GM12892 (cell line): ENCODE data around the gene CABLES1.

Experiments used
- DNase-seq: peaks from one replicate; pipeline ENCODE4 v3.0.0; 2011; ENCODE audit not compliant: insufficient read length
- FAIRE-seq: peaks from 2 replicates; lab custom pipeline; 2011; peaks lifted over from hg19 to GRCh38; lab: Jason Lieb, UNC
- POLR2A ChIP-seq: IDR thresholded peaks from 2 replicates; pipeline ENCODE4 v1.6.1; 2011; ENCODE audit warnings: low read depth, low read length, control low read depth
- POLR2AphosphoS5 ChIP-seq: IDR thresholded peaks from 2 replicates; pipeline ENCODE4 v1.6.1; 2011; ENCODE audit warnings: low read depth, low read length, control low read depth
- TAF1 ChIP-seq: IDR thresholded peaks from 2 replicates; pipeline ENCODE4 v1.6.1; 2011; ENCODE audit warnings: low read depth, mild to moderate bottlenecking, control low read depth, low read length, borderline replicate concordance

CABLES1 gene

DNA sequence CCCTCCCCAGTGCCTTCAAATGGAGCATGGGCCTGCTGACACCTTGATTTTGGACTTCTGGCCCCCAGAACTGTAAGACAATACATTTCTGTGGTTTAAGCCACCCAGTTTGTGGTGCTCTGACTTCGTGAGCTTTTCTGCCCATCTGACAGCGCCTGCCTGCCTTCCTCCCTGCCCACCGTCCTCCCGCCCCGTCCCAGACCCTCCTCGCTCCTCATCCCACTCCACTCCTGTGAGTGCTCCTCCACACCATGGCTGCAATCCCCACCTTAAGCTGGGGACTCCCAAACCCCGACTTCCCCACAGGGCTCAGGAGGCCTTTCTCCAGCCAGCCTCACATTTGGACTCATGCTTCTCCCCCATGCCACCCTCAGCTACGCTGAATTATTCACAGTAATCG, 70.7 kb downstream of the CABLES1 start:
- FAIRE-seq (no peak), DNase-seq (no peak)
- TF ChIP-seq POLR2AphosphoS5 (no peak), TAF1 (no peak), POLR2A (no peak)

DNA sequence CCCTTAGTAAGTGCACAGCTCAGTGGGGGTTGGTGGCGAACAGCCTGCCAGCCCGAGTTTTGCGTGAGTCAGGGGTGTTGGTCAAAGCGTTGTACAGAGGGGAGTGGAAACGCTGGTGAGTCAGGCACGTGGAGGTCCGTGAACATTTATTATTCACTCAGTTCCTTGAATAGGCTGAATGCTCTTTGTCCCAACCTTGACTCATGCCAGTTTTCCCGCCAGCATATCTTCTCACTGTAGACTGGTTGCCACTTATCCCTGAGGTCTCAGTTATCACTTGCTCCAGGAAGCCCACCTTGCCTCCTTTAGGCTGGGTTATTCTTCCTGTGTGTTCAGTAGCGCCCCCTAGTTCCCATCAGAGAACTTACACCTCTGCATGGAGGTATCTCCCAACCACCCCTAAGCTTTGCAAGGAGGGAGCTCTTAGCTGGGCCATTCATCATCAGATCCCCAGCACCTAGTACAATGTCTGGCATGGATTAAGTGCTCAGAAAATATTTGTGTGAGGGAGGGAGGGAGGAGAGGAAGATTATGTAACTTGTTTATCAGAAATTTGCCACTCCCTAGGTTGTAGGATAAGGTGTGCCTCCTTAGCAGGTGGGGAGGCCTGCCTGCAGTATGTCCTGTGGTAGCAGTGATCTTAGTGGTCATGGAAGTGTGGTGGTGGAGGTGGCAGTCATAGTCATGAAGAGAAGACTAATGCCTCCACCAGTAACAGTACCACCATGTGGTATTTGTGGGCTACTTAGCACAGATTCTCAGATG, 72.1 kb downstream of the CABLES1 start:
- no peak for FAIRE-seq
- TF ChIP-seq TAF1 (no peak), POLR2AphosphoS5 (no peak), POLR2A (no peak)

DNA sequence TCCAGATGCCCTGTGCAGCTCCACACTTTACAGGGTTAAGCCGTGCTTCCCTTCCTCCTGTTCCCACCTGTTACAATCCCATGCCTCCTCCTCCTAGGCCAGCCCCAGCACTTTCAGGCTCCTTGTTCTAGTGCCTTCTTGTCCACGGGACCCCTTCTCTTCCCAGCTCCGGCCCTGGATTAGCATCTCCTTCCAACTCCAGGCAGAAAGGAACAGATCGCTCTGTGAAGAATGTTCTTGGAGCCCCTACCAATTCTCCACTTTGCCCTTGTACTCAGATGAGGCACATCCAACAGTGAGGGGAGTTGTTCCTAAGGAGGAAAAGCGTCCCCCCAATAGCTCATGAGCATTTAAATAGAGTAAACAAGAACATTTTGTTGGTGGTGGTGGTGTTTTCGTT, 72.7 kb downstream of the CABLES1 start:
- DNase-seq (no peak), FAIRE-seq (no peak)
- TF ChIP-seq TAF1 (no peak), POLR2AphosphoS5 (no peak), POLR2A (no peak)

More for the DNA sequence above, 72.1 kb downstream of the CABLES1 start:
- DNase-seq: no peak

DNA sequence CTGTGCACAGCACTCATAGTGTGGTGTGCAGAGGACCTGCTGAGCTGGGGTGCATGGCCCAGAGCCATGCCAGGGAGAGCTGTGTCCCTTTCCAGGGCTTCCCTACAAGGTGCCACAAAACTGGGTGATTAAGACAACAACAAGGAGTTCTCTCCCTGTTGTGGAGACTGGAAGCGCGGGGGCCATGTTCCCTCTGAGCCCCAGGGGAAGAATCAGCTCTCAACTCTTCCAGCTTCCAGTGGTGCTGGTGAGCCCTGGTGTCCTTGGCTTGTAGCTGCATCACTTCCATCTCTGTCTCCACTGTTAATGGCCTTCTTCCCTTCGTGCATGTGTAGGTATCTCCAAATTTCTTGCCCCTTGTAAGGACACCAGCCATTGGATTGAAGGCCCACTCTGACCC, 73.3 kb downstream of the CABLES1 start:
- no peak for DNase-seq
- no peak for TF ChIP-seq POLR2AphosphoS5
- no peak for TF ChIP-seq TAF1
- TF ChIP-seq POLR2A: no peak
- no peak for FAIRE-seq

DNA sequence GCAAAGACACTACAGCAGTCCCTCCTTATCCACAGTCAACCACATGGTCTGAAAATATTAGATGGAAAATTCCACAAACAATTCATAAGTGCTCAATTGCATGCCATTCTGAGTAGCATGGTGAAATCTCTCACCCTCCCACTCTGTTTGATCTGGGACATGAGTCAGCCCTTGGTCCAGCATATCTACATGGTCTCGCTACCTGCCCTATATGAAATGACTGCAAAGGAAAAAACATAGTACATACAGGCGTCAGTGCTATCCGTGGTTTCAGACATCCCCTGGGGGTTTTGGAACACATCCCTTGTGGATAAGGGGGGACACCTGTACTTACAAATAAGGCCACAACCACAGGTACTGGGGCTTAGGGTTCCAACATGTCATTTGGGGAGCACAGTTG, 73.7 kb downstream of the CABLES1 start:
- no peak for TF ChIP-seq POLR2AphosphoS5
- TF ChIP-seq POLR2A: no peak
- no peak for TF ChIP-seq TAF1
- FAIRE-seq (no peak), DNase-seq (no peak)

DNA sequence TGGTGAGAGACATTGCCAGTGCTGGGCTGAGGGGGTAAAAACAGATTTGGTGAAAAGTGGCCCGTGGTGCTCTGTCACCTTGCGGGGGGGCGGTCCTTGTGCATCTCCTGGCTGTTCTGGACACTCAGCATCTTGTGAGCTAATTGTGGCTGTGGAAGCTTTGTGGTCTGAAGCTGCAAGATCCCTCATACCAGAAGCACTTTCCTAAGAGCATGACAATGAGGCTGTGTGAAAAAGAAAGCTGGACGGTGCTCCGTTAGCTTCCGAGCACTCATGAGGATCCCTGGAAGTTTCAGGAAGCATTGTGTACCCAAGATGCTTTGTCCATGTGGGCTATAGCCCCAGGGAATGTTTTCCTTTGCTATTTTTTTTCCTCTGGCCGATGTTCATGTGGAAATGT, 74.5 kb downstream of the CABLES1 start:
- TF ChIP-seq POLR2A (no peak), POLR2AphosphoS5 (no peak), TAF1 (no peak)
- FAIRE-seq: no peak
- no peak for DNase-seq

DNA sequence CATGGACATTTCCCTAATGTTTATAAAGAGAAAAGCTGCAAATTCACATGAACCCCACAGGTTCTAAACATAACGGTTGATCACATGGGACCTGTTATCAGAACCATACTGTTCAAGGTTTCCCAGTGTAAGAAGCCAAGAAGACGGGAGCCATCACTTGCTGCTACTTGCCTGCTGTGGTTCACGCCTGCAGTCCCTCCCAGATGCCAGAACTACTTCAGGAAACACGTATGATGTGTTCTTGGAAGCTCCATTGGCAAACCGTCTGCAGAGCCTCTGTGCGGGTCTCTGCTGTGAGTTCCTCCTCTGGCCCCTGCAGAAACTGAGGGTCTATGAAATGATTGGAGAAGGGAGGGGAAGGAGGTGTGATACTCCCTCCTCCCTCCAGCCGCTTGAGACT, 75.2 kb downstream of the CABLES1 start:
- no peak for TF ChIP-seq POLR2AphosphoS5
- TF ChIP-seq TAF1: no peak
- TF ChIP-seq POLR2A: no peak
- DNase-seq (no peak), FAIRE-seq (no peak)

DNA sequence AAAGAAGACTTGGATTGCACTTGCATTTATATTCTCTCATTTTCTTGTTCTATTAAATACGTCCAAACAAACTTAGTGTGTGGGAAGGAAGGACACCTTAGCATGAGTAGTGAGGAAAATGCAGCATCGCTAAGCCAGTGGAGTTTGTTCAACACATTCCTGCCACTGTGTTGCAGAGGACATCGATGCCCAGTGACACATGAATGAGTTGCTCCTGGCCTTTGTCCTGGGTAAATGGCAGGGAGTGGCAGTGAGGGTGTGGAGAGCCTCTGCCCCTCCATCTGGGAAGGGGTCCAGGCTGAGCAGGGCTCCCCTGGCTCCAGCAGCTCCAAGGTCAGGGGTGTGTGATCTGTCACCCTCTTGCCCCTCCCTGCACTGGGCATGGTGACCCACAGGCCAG, 75.9 kb downstream of the CABLES1 start:
- DNase-seq: no peak
- no peak for FAIRE-seq
- no peak for TF ChIP-seq POLR2AphosphoS5
- no peak for TF ChIP-seq TAF1
- no peak for TF ChIP-seq POLR2A

DNA sequence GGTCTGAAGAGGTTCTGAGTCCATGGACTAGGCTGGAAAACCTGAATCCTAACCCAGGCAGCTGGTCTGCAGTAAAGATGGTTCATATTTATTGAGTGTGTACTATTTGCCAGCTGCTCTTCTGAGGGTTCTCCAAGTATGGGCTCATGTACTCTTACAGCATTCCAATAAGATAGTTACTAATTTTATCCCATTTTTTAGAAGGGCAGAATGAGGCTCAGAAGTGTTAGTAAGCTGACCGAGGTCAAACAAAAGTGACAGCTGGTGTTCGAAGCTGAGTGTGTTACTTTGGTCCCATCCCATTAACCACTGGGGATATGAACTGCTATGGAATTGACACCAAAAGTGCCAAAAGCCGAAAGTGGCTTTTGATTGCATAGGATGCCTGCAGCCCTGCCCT, 76.9 kb downstream of the CABLES1 start:
- TF ChIP-seq POLR2A: no peak
- TF ChIP-seq POLR2AphosphoS5: no peak
- no peak for TF ChIP-seq TAF1
- DNase-seq (no peak), FAIRE-seq (no peak)

DNA sequence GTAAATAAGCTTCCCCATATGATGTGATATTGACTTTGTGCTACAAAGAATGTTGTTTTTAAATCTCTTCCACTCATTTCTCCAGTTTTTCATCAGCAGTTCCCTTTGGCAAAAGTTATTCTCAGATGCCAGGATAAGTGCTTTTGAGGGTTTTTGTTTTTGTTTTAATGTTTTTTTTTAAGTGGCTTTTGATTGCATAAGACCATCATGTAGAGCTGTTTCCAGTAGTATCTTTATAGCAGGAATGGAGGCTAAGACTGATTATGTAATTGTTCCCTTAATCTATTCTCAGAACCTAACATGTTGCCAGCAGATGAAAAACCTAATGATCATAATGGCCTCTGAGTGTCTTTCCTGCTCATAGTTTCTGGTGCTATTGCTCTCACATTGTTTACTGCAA, 77.9 kb downstream of the CABLES1 start:
- FAIRE-seq: no peak
- TF ChIP-seq POLR2AphosphoS5: no peak
- TF ChIP-seq TAF1: no peak
- TF ChIP-seq POLR2A: no peak
- no peak for DNase-seq

DNA sequence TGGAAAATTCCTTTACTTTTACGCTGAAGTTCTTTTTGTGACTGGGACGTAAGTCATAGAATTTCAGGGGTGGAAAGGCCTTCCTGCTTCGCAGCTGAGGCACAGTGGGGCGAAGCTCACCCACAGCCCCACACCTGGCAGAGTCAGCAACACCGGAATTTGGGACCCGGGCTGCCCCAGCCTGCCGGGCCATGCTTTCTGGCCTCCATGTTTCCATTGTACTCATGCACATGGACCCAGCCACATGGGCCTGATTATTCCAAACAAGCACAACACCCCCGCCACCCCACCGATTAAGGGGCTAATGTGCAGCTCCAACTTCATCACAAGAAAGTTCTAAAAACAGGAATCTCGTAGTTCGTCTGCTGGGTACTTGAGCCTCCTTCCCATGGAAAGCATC, 82.5 kb downstream of the CABLES1 start:
- TF ChIP-seq TAF1 (no peak), POLR2A (no peak), POLR2AphosphoS5 (no peak)
- no peak for FAIRE-seq
- no peak for DNase-seq

DNA sequence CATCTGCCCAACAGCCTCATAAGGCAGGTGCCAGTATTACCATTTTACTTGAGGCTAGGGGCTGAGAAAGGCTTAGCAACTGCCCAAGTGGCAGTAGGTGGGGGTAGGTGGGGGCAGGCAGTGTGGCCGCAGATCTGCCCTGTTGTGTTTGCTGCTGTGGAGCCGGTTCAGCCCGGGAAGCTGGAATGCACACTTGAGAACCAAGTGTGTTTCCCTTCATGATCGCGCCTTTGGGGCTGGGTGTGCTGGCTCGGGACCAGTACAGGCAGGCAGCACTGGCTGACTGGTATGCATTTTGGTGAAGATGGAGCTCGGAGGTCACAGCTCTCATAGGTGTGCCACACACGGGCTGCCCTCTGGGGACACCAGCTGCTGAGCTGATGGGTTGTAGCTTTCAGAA, 85.1 kb downstream of the CABLES1 start:
- no peak for TF ChIP-seq POLR2AphosphoS5
- TF ChIP-seq TAF1: no peak
- TF ChIP-seq POLR2A: no peak
- no peak for FAIRE-seq
- no peak for DNase-seq

DNA sequence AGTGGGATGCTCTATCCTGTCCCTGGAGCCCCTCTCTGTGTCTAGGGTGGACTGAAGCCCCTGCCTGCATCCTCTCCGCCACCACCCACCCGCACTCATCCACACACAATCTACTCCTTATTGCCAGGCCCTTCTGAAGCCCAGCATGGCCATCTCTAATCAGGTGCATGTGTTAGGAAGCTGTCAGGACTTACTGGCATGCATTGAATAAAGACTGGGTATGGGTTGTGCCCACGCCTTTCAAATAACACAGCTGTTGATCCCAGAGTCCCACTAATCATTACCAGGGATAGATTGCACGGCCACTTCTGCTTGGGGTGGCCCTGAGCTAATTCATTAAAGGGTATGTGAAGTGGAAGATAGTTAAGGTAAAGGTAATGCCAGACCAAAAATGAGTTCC, 88.4 kb downstream of the CABLES1 start:
- TF ChIP-seq TAF1 (no peak), POLR2A (no peak), POLR2AphosphoS5 (no peak)
- DNase-seq (no peak), FAIRE-seq (no peak)

DNA sequence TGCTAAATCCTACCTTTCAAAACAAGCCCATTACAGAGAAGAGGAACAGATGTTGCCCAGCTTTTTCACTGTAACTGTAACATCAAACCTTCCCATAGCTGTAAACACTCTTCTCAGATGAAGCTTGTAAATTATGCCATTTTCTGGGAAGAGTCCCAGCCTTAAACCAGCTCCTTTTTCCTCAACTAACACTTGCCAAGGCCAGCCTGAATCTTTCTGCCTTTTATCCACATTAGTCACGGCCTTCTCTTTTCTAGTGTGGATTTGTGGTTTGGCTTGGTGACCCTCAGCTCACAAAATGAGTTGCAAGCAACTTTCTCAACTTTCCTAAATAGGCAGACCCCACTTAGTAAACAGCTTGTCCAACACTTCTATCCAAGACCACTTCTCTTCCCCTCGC, 90.2 kb downstream of the CABLES1 start:
- no peak for FAIRE-seq
- TF ChIP-seq POLR2AphosphoS5: no peak
- no peak for DNase-seq
